ENCODE data around the gene MTG2.
"Not testable (repeated sequence)": the region's sequence is repeated elsewhere in the genome, so short reads cannot be mapped to it uniquely, and the experiment has no call there.

Gene MTG2

GRCh38 chr20:62143957-62144825 is 38.6 kb upstream of the MTG2 start:
- DNase-seq, result peak in 28 of 58 donors; percentile 7 to 61 (median 32)

- no peak for DNase-seq
Measured at GRCh38 chr20:62145688-62146018, 37.2 kb upstream of the MTG2 start.

- no peak for DNase-seq
Measured at GRCh38 chr20:62146019-62146755, 36.6 kb upstream of the MTG2 start.

GRCh38 chr20:62147125-62147524 is 35.7 kb upstream of the MTG2 start:
- no peak for DNase-seq

GRCh38 chr20:62147528-62147927 is 35.3 kb upstream of the MTG2 start:
- no peak for DNase-seq

GRCh38 chr20:62148383-62148782 is 34.4 kb upstream of the MTG2 start:
- not testable (repeated sequence) for DNase-seq

GRCh38 chr20:62148908-62149314 is 33.9 kb upstream of the MTG2 start:
- DNase-seq, result no peak

- DNase-seq, result peak in 14 of 58 donors; percentile 11 to 38 (median 24)
Measured at GRCh38 chr20:62149532-62150309, 33.1 kb upstream of the MTG2 start.

- DNase-seq, result no peak
Measured at GRCh38 chr20:62150310-62150575, 32.6 kb upstream of the MTG2 start.

- no peak for DNase-seq
Measured at GRCh38 chr20:62151225-62151624, 31.6 kb upstream of the MTG2 start.

GRCh38 chr20:62151835-62152364 is 30.9 kb upstream of the MTG2 start:
- DNase-seq, result no peak

GRCh38 chr20:62155428-62156253 is 27.2 kb upstream of the MTG2 start:
- no peak for DNase-seq

GRCh38 chr20:62156254-62156556 is 26.6 kb upstream of the MTG2 start:
- DNase-seq, result no peak

GRCh38 chr20:62156592-62157386 is 26.0 kb upstream of the MTG2 start:
- peak in 27 of 58 donors; percentile 12 to 63 (median 28) for DNase-seq

- DNase-seq, result no peak
Measured at GRCh38 chr20:62157387-62158087, 25.3 kb upstream of the MTG2 start.

GRCh38 chr20:62158088-62158400 is 24.8 kb upstream of the MTG2 start:
- no peak for DNase-seq

- DNase-seq, result no peak
Measured at GRCh38 chr20:62158541-62158940, 24.3 kb upstream of the MTG2 start.

GRCh38 chr20:62159052-62159451 is 23.8 kb upstream of the MTG2 start:
- DNase-seq, result no peak

GRCh38 chr20:62159839-62160238 is 23.0 kb upstream of the MTG2 start:
- no peak for DNase-seq

GRCh38 chr20:62160253-62160652 is 22.6 kb upstream of the MTG2 start:
- DNase-seq, result no peak

Measured in anterior cingulate cortex (tissue), 58 donors.